Mammary epithelial cell (primary cell): ENCODE results near the gene ALPP.

Source experiments
- CTCF ChIP-seq, 2 donors: IDR thresholded peaks in 1 of 2; conservative IDR thresholded peaks in 1 of 2; 2 replicates each; pipeline ENCODE4 v1.5.1; 2011 to 2012; ENCODE audit warnings: inconsistent platforms in 2 of 2, low read length in 2 of 2, mild to moderate bottlenecking in 2 of 2, control low read depth in 1 of 2, low read depth in 1 of 2; ENCODE audit not compliant: insufficient read depth in 1 of 2; ENCODE audit errors: extremely low read depth in 1 of 2
- EZH2 ChIP-seq: IDR thresholded peaks from 2 replicates; pipeline ENCODE4 v1.6.1; 2012; ENCODE audit warnings: low read length, inconsistent platforms, borderline replicate concordance

GRCh38 chr2:232376260-232376659 lies 2.3 kb upstream of the ALPP start:
- TF ChIP-seq CTCF (conservative IDR thresholded peaks at IDR 0.05 in 1 of 2, IDR thresholded peaks at IDR 0.05 in 1 of 2; ENCODE audit: extremely low read depth in 1 of 2, insufficient read depth in 1 of 2, low read depth in 1 of 2, low read length in 2 of 2) = no peak
- TF ChIP-seq EZH2 = no peak
